KMS-11 (cell line): Measurements from ENCODE around the gene XDH.

Experiments
- H2AFZ ChIP-seq: fragments of 200-600 bp; sonication (generic); 2 replicates; pipeline ENCODE4 v1.6.1; 2016; ENCODE audit warnings: antibody characterized with exemption, mixed run types, low read depth
- H3K27ac ChIP-seq: fragments of 200-600 bp; sonication (generic); 2 replicates; pipeline ENCODE4 v1.6.1; 2016; ENCODE audit warnings: mild to moderate bottlenecking, mixed run types
- H3K27me3 ChIP-seq: fragments of 200-600 bp; sonication (generic); 2 replicates; pipeline ENCODE4 v1.6.1; 2017; ENCODE audit warnings: mild to moderate bottlenecking, low read depth, mixed run types, moderate library complexity; ENCODE audit not compliant: insufficient read depth
- H3K36me3 ChIP-seq: fragments of 200-600 bp; sonication (generic); 2 replicates; pipeline ENCODE4 v1.6.1; 2017; ENCODE audit warnings: mild to moderate bottlenecking, mixed run types; ENCODE audit not compliant: insufficient read depth
- H3K4me1 ChIP-seq: fragments of 200-600 bp; sonication (generic); 2 replicates; pipeline ENCODE4 v1.6.1; 2016; ENCODE audit warnings: mild to moderate bottlenecking, low read depth, mixed run types; ENCODE audit not compliant: poor library complexity, severe bottlenecking
- H3K4me2 ChIP-seq: fragments of 200-600 bp; sonication (generic); 2 replicates; pipeline ENCODE4 v1.7.0; 2016; ENCODE audit warnings: mild to moderate bottlenecking, mixed run types
- H3K4me3 ChIP-seq: fragments of 200-600 bp; sonication (generic); IDR thresholded peaks from 2 replicates; pipeline ENCODE4 v1.6.1; 2017; ENCODE audit warnings: low read depth, low read length, mixed read lengths; ENCODE audit not compliant: insufficient read depth
- H3K79me2 ChIP-seq: fragments of 200-600 bp; sonication (generic); 2 replicates; pipeline ENCODE4 v1.6.1; 2016; ENCODE audit warnings: low read depth, mixed run types; ENCODE audit not compliant: insufficient read depth
- H3K9ac ChIP-seq: fragments of 200-600 bp; sonication (generic); 2 replicates; pipeline ENCODE4 v1.6.1; 2016; ENCODE audit warnings: mild to moderate bottlenecking, mixed run types
- H4K20me1 ChIP-seq: fragments of 200-600 bp; sonication (generic); 2 replicates; pipeline ENCODE4 v1.6.1; 2016; ENCODE audit warnings: mild to moderate bottlenecking, mixed run types; ENCODE audit not compliant: insufficient read depth
- CTCF ChIP-seq: fragments of 200-600 bp; sonication (generic); conservative IDR thresholded peaks from 2 replicates; pipeline ENCODE4 v1.6.1; 2017; ENCODE audit warnings: low read depth, mild to moderate bottlenecking, antibody characterized with exemption, low read length, moderate library complexity, mixed read lengths

Gene XDH

GRCh38 chr2:31286961-31287550 lies 127.5 kb downstream of the XDH start:
- Histone ChIP-seq H2AFZ (no peak overlapping the region), H3K79me2 (no peaks in the 10 kb centered on the region), H3K4me3 (no peak overlapping the region), H3K36me3 (no peaks in the 10 kb centered on the region), H4K20me1 (no peaks in the 10 kb centered on the region), H3K9ac (no peak overlapping the region), H3K27ac (no peak overlapping the region), H3K4me2 (no peak overlapping the region), H3K4me1 (no peaks in the 10 kb centered on the region), H3K27me3 (no peaks in the 10 kb centered on the region)
- no peak for TF ChIP-seq CTCF

GRCh38 chr2:31286230-31286629 lies 128.3 kb downstream of the XDH start:
- Histone ChIP-seq H3K4me2 (no peak overlapping the region), H3K27ac (no peak overlapping the region), H3K4me1 (no peaks in the 10 kb centered on the region), H4K20me1 (no peaks in the 10 kb centered on the region), H3K9ac (no peak overlapping the region), H3K79me2 (no peaks in the 10 kb centered on the region), H3K4me3 (no peak overlapping the region), H3K36me3 (no peaks in the 10 kb centered on the region), H2AFZ (no peak overlapping the region), H3K27me3 (no peaks in the 10 kb centered on the region)
- no peak for TF ChIP-seq CTCF
